ENCODE results near the gene ARL6IP4.
"Not testable (repeated sequence)": the region's sequence is repeated elsewhere in the genome, so short reads cannot be mapped to it uniquely, and the experiment has no call there.

ARL6IP4 gene

DNA sequence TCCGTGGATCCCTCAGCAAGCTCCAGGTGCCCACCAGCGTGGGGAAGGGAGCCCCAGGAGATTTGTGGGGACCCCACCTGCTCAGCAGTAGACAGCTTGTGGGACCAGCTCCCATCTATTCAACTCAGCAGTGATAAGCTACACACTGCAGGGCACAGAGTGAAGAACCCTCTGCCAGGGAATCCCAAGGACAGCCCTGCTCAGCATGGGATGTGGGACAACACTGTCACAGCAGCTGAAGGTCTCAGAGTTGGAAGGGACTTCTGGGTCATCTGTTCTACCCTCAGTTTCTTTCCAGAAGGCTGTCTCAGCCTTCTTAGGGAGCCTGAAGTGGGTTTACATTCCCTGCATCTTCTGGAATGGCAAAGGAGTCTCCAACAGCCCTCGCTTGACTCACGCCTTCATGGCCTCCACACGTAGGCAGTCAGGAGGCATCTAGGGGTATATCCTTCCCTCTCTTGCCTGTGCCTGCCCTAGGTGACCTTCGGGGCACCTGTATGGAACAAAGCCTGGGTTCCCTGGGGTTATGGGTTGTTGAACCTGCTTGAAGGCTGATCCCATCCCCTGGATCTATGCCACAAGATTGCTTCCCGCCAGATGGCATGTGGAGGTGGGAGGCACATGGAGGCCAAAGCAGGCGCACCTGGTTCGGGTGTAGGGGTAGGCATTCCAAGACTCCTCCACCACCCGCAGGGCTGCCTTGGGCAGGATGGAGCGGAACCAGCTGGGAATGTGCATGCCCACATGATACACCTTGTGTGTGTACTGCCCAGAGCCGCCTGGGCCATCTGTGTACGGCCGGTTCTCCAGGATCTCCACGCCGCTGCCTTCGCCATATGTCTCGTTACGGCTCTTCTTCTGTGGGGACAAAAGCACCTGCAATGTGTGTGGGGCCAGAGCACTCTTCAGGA lies 33.0 kb downstream of the ARL6IP4 start:
- no peak for DNase-seq

- not testable (repeated sequence) for DNase-seq
Measured at GRCh38 chr12:123014473-123014872, 34.0 kb downstream of the ARL6IP4 start.

- no peak for DNase-seq
Measured at GRCh38 chr12:123017753-123018152, 37.3 kb downstream of the ARL6IP4 start.

DNA sequence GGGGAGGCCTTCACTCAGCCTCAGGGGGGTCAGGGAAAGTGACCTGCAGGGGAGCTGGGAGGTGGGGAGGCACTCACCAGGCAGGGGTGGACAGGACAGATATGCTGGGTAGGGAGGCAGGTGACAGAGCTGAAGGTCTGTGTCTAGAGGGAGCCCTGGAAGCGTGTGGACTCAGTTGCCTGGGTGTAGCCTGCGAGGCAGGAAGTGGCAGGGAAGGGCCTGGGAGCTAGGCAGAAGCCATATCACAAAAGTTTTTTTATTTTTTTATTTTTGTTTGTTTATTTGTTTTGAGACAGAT lies 39.3 kb downstream of the ARL6IP4 start:
- no peak for DNase-seq

DNA sequence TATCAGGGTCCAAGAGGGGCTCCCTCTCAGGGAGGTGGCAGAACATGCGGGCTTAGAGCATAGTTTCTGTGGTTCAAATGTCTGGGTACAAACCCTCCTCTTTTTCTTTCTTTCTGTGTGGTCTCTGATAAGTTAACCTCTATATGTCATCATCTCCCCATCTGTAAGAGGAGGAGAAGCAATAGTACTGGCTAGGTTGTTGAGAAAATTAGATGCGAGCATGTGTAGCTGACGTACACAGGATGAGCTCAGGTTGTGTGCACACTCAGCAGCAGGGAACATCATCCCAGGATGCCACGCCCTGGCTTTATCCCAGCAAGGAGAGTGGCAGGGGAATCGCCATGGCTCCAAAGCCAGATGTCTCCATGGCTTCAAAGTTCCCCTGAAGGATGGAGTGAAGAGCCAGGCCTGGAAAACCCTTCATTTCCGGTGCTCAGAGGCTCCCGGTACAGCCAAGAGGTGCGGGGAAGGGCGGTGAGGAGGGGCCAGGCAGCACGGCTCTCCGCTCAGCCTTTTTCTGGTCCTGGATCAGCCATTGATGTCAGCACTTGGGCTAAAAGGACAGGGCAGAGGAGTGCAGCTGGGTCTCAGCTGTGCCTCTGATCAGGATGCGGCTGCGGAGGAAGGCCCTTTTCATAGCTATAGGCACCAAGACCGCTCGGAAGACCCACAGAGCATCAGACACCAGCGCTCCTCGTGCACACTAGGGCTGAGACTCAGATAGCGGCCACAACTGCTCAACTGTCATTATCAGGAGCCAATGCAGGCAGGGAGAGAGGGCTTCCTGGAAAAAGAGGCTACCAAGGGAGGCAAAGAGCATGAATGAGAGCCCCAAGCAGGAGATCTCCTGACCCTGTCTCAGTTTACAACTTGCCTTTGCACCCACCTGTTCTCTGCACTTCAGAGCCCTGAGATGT lies 41.5 kb downstream of the ARL6IP4 start:
- DNase-seq: no peak

DNA sequence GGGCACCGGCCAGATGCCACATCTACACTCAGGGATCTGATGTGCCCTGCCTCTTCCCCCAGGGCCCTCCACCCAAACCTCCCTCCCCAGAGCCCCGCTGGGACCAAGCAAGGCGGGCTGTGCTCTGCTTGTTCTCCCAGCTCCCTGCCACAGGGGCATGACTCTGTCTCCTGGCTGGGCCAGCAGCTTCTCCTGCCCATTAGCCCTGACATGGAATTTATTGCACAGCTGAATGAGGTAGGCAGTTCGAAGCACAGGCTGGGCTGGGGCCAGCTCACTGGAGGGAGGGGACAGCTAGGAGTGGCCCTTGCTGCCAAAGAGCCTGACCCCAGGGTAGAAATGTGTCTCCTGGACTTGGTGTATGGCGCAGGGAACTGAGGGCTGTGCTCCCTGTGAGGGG lies 42.4 kb downstream of the ARL6IP4 start:
- no peak for DNase-seq

DNA sequence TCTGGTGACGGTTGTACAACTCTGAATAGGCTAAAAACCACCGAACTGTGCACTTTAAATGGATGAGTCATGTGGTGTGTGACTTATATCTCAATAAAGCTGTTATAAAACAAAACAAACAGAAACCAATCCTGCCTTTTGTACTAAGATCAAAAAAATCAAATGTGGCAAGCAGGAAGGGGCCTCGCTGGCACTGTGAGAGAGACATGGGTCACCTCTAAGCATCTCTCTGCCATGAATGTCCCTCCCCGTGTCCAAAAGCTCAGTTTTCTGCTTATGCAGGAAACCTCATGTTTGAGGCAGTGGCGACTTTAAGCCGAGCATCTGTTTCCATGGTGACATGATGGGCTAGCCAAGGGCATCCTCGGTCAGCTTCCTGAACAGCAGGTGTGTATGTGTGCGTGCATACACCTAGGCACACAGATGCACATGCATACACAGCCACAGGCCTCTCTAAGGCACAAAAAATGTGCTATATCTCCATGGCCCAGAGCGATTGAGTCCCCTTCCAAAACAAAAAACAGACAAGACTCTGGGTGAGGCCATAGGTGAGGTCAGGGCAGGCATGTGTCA lies 44.4 kb downstream of the ARL6IP4 start:
- DNase-seq: no peak

GRCh38 chr12:123026094-123026853 lies 45.8 kb downstream of the ARL6IP4 start:
- no peak for DNase-seq

- DNase-seq: no peak
Measured at GRCh38 chr12:123027726-123028445, 47.4 kb downstream of the ARL6IP4 start.

DNA sequence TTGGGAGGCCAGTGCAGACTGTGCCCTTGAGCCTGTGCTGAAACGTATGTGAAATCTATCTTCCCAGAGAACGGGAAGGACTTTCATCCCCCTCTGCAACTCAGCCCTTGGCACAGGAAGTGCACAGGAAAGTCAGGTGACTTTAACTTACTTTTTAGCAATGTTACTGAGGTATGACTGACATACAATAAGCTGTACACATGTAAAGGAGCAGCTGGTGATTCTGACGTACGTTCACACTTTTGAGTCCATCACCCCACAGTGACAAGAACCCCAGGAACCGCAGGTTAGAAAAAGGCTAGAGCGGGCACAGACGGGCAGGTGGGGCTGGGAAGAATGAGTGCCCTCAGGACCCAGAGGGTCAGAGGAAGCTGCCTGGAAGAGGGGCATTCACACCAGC lies 48.0 kb downstream of the ARL6IP4 start:
- DNase-seq: no peak

DNA sequence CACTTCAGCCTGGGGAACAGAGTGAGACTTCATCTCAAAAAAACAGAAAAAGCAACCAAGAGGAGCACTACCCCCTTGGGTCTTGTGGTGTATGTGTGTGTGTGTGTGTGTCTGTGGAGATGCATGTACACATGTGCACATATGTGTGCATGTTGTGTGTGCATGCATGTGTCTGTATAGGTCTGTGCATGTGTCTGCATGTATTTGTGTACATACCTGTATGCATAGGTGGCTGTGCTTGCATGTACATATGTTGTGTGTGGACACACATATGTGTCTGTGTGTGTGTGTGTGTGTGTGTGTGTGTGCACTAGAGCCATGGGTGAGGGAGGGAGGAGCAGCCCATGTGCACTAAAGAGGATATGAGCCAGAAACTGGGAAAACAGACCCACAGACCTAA lies 49.1 kb downstream of the ARL6IP4 start:
- no peak for DNase-seq

DNA sequence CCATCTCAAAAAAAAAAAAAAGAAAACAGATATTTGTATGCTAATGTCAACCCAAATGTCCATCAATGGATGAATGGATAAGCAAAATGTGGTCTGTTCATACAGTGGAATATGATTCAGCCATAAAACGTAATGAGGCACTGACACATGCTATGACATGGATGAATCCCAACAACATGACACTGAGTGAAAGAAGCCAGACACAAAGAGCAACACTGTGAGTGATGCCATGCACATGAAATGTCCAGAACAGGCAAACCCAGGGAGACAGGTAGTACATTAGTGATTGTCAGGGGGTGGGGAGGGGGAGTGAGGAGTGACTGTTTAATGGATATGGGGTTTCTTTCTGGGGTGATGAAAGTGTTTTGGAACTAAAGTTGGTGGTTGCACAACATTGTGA lies 50.2 kb downstream of the ARL6IP4 start:
- no peak for DNase-seq

DNA sequence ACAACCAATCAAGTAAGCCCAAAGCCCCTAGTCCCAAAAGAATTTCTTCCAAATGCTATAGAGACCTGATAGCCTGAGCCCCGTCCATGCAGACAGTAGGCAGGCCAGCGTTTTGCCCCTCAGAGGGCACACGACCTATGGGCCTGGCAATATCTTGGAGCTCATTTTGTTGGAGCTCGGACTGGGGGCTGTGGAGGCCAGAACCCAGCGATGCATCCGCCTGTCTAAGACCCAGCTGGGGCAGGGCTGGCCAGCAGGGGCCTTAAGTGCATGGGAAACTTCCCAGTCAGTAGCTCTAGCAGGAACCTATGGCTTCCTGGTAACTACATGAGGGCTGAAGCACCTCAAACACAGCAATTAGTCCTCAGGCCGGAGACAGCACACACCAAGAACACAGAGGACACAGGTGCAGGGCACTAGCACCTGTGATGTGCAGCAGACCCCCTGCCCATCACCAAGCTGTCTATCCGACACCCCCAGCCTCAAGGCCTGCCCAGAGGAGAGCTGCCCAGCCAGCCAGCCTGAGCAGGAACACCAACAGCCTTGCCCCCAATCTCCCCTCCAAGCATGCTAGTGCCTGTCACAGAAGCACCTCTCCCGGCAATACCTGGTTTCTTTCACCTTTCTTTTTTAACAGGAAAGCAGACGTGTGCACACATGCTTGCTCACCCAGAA lies 50.8 kb downstream of the ARL6IP4 start:
- DNase-seq: no peak

Measured in effector CD8-positive, alpha-beta T cell (primary cell).